ENCODE results near the gene CIDEC. TPM values are rescaled to one million over a fixed set of nuclear protein-coding genes. Genes with fewer than 3 reads are reported as not detected.

CIDEC gene
- total and polyA plus RNA-seq, 2 experiments from 2014 or later: not detected

DNA sequence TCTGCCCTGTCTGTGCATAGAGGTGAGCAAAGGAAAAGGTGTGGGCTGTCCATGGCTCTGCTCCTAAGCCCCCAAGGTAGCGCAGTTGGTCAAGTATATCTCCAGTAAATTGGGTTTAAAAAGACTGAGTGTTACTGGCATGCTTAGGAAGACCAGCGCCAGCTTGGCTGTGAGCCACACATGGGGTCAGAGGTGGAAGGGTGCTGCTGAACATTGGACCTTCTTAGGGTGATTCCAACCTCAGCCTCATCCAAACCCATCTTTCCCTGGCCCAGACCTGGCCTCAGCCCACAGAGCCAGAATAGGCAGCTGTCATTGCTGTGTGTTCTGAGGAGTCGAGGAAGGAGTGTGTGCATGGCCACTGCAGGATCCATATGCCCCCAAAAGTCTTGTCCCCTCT lies 28.2 kb upstream of the CIDEC start:
- H3K9me3 Mint-ChIP-seq: peaks cover 19% of the 10 kb centered on the region
- H3K27ac ChIP-seq (ENCODE audit: low read depth): no peak overlapping the region

More for the DNA sequence above, 28.2 kb upstream of the CIDEC start:
- Mint-ChIP-seq H3K4me3 (no peak overlapping the region), H3K27ac (no peak overlapping the region), H3K27me3 (ENCODE audit: insufficient read depth, low read depth, poor library complexity) (peaks cover 8% of the 10 kb centered on the region), H3K36me3 (ENCODE audit: low read depth) (peaks cover 17% of the 10 kb centered on the region), H3K4me1 (peaks cover 8% of the 10 kb centered on the region)
- H3K4me2 ChIP-seq: no peak overlapping the region
- no peak for DNase-seq (ENCODE audit: low spot score)
- no peaks in the 10 kb centered on the region for H3K79me2 ChIP-seq (replicated peaks; ENCODE audit: insufficient read depth)
- H3K4me1 ChIP-seq (ENCODE audit: insufficient read depth): peaks cover 5% of the 10 kb centered on the region
- H4K20me1 ChIP-seq (replicated peaks; ENCODE audit: insufficient read depth): no peaks in the 10 kb centered on the region
- 0 out of 2 replicates have a peak, but pooled peaks cover 4% of the 10 kb centered on the region for H3K9me2 ChIP-seq (ENCODE audit: insufficient read depth)
- ATAC-seq: no peak
- H3K27me3 ChIP-seq (ENCODE audit: insufficient read depth): no peaks in the 10 kb centered on the region
- H3K36me3 ChIP-seq (ENCODE audit: insufficient read depth): no peaks in the 10 kb centered on the region
- no peak overlapping the region for H3K4me3 ChIP-seq
- no peak for TF ChIP-seq STAT1 (IDR thresholded peaks at IDR 0.05; ENCODE audit: unreplicated experiment)
- TF ChIP-seq, protein P1, sequence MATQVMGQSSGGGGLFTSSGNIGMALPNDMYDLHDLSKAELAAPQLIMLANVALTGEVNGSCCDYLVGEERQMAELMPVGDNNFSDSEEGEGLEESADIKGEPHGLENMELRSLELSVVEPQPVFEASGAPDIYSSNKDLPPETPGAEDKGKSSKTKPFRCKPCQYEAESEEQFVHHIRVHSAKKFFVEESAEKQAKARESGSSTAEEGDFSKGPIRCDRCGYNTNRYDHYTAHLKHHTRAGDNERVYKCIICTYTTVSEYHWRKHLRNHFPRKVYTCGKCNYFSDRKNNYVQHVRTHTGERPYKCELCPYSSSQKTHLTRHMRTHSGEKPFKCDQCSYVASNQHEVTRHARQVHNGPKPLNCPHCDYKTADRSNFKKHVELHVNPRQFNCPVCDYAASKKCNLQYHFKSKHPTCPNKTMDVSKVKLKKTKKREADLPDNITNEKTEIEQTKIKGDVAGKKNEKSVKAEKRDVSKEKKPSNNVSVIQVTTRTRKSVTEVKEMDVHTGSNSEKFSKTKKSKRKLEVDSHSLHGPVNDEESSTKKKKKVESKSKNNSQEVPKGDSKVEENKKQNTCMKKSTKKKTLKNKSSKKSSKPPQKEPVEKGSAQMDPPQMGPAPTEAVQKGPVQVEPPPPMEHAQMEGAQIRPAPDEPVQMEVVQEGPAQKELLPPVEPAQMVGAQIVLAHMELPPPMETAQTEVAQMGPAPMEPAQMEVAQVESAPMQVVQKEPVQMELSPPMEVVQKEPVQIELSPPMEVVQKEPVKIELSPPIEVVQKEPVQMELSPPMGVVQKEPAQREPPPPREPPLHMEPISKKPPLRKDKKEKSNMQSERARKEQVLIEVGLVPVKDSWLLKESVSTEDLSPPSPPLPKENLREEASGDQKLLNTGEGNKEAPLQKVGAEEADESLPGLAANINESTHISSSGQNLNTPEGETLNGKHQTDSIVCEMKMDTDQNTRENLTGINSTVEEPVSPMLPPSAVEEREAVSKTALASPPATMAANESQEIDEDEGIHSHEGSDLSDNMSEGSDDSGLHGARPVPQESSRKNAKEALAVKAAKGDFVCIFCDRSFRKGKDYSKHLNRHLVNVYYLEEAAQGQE (IDR thresholded peaks at IDR 0.05; ENCODE audit: unreplicated experiment): no peak
- TF ChIP-seq EZH2phosphoT487 (IDR thresholded peaks at IDR 0.05; ENCODE audit: unreplicated experiment): no peak
- TF ChIP-seq, protein P2, sequence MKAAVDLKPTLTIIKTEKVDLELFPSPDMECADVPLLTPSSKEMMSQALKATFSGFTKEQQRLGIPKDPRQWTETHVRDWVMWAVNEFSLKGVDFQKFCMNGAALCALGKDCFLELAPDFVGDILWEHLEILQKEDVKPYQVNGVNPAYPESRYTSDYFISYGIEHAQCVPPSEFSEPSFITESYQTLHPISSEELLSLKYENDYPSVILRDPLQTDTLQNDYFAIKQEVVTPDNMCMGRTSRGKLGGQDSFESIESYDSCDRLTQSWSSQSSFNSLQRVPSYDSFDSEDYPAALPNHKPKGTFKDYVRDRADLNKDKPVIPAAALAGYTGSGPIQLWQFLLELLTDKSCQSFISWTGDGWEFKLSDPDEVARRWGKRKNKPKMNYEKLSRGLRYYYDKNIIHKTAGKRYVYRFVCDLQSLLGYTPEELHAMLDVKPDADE (IDR thresholded peaks at IDR 0.05): no peak
- TF ChIP-seq ZNF114 (CRISPR knock-in tag; IDR thresholded peaks at IDR 0.05): no peak
- TF ChIP-seq, protein P3, sequence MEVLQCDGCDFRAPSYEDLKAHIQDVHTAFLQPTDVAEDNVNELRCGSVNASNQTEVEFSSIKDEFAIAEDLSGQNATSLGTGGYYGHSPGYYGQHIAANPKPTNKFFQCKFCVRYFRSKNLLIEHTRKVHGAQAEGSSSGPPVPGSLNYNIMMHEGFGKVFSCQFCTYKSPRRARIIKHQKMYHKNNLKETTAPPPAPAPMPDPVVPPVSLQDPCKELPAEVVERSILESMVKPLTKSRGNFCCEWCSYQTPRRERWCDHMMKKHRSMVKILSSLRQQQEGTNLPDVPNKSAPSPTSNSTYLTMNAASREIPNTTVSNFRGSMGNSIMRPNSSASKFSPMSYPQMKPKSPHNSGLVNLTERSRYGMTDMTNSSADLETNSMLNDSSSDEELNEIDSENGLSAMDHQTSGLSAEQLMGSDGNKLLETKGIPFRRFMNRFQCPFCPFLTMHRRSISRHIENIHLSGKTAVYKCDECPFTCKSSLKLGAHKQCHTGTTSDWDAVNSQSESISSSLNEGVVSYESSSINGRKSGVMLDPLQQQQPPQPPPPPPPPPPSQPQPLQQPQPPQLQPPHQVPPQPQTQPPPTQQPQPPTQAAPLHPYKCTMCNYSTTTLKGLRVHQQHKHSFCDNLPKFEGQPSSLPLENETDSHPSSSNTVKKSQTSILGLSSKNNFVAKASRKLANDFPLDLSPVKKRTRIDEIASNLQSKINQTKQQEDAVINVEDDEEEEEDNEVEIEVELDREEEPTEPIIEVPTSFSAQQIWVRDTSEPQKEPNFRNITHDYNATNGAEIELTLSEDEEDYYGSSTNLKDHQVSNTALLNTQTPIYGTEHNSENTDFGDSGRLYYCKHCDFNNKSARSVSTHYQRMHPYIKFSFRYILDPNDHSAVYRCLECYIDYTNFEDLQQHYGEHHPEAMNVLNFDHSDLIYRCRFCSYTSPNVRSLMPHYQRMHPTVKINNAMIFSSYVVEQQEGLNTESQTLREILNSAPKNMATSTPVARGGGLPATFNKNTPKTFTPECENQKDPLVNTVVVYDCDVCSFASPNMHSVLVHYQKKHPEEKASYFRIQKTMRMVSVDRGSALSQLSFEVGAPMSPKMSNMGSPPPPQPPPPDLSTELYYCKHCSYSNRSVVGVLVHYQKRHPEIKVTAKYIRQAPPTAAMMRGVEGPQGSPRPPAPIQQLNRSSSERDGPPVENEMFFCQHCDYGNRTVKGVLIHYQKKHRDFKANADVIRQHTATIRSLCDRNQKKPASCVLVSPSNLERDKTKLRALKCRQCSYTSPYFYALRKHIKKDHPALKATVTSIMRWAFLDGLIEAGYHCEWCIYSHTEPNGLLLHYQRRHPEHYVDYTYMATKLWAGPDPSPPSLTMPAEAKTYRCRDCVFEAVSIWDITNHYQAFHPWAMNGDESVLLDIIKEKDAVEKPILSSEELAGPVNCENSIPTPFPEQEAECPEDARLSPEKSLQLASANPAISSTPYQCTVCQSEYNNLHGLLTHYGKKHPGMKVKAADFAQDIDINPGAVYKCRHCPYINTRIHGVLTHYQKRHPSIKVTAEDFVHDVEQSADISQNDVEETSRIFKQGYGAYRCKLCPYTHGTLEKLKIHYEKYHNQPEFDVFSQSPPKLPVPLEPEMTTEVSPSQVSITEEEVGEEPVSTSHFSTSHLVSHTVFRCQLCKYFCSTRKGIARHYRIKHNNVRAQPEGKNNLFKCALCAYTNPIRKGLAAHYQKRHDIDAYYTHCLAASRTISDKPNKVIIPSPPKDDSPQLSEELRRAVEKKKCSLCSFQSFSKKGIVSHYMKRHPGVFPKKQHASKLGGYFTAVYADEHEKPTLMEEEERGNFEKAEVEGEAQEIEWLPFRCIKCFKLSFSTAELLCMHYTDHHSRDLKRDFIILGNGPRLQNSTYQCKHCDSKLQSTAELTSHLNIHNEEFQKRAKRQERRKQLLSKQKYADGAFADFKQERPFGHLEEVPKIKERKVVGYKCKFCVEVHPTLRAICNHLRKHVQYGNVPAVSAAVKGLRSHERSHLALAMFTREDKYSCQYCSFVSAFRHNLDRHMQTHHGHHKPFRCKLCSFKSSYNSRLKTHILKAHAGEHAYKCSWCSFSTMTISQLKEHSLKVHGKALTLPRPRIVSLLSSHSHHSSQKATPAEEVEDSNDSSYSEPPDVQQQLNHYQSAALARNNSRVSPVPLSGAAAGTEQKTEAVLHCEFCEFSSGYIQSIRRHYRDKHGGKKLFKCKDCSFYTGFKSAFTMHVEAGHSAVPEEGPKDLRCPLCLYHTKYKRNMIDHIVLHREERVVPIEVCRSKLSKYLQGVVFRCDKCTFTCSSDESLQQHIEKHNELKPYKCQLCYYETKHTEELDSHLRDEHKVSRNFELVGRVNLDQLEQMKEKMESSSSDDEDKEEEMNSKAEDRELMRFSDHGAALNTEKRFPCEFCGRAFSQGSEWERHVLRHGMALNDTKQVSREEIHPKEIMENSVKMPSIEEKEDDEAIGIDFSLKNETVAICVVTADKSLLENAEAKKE (CRISPR knock-in tag; IDR thresholded peaks at IDR 0.05): no peak
- no peak for TF ChIP-seq JUNB (IDR thresholded peaks at IDR 0.05; ENCODE audit: unreplicated experiment)
- no peak for TF ChIP-seq EZH2 (IDR thresholded peaks at IDR 0.05; ENCODE audit: low read depth, unreplicated experiment)
- TF ChIP-seq ZNF331 (CRISPR knock-in tag; IDR thresholded peaks at IDR 0.05; ENCODE audit: low read depth): no peak
- no peak for TF ChIP-seq POLR2AphosphoS5 (IDR thresholded peaks at IDR 0.05; ENCODE audit: low read depth)
- no peak for TF ChIP-seq NANOG (IDR thresholded peaks at IDR 0.05; ENCODE audit: borderline replicate concordance)
- TF ChIP-seq, protein P4, sequence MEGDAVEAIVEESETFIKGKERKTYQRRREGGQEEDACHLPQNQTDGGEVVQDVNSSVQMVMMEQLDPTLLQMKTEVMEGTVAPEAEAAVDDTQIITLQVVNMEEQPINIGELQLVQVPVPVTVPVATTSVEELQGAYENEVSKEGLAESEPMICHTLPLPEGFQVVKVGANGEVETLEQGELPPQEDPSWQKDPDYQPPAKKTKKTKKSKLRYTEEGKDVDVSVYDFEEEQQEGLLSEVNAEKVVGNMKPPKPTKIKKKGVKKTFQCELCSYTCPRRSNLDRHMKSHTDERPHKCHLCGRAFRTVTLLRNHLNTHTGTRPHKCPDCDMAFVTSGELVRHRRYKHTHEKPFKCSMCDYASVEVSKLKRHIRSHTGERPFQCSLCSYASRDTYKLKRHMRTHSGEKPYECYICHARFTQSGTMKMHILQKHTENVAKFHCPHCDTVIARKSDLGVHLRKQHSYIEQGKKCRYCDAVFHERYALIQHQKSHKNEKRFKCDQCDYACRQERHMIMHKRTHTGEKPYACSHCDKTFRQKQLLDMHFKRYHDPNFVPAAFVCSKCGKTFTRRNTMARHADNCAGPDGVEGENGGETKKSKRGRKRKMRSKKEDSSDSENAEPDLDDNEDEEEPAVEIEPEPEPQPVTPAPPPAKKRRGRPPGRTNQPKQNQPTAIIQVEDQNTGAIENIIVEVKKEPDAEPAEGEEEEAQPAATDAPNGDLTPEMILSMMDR (conservative IDR thresholded peaks at IDR 0.05; ENCODE audit: low read depth in 2 of 2): no peak
- no peak for TF ChIP-seq CREB1 (CRISPR knock-in tag; IDR thresholded peaks at IDR 0.05; ENCODE audit: low read depth)
- H2AFZ ChIP-seq: no peak overlapping the region
- H3F3A ChIP-seq (replicated peaks; ENCODE audit: low read depth): no peaks in the 10 kb centered on the region

All from GM23338 (cell line).